ENCODE results near the gene B3GAT3.
"Not testable (repeated sequence)": the region's sequence is repeated elsewhere in the genome, so short reads cannot be mapped to it uniquely, and the experiment has no call there.

B3GAT3 gene

DNA sequence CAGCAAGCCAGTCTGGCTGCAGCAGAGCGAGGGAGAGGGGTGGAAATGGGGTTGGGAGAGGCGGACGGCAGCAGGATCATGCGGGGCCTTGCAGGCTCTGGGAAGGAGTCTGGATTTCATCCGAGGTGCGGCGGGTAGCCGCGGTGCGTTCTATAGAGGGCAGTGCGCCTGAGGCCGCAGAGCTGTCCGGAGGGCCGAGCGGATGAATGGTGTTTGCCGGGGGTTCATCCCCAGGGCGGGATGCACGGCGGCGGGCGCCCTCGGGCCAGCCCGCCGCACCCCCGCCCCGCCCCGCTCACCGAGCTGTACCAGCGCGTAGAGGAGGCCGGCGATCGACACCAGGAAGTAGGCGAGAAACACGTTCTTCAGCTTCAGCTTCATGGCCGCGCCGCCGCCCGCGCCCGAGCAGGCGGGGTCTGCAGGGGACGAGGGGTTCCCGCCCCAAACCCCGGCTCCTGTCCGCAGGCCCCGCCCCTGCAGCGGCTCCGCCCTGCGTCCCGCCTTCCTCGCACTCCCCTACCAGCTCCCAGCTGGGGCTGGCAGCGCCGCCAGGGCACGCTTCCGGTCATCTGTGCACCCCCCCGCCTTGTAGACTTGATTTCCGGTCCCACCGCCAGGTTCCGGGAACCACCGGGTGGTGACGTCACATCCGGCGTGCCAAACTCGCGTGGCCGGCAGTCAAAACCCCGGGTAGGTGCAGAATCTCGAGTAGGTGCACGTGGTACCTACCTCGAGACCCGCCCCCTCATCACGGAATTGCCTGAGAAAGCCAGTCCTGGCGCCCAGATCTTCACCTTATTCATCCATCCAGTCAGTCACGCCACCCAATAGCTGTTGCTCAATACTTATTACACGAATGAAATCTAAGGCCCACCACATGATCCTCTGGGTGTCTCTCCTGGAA, at the start of gene B3GAT3:
Gene B3GAT3, minus strand, starts transcription at position 420 of the 904 bp plus-strand sequence. Its CDS starts 39 bp downstream, at position 381.
- DNase-seq (ENCODE audit: low spot score): peak; percentile 98

DNA sequence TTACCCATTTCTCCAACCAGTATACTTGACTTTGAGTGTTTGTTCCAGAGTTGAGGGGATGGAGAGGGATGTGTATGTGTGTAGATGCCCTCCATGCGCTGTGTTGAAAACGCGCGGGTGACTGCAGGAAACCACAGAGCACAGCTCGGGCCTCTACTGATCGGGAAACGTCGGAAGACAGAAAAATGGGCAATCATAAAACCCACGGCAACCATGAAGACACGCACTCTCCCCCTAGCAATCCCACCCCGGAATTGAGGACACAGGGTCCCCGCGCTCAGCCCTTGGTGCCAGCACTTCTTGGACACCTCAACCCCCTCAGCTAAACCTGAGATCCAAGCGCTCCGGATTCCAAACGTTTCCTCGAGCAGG, 49.4 kb upstream of the B3GAT3 start:
- peak; percentile 74 for DNase-seq (ENCODE audit: low spot score)

DNA sequence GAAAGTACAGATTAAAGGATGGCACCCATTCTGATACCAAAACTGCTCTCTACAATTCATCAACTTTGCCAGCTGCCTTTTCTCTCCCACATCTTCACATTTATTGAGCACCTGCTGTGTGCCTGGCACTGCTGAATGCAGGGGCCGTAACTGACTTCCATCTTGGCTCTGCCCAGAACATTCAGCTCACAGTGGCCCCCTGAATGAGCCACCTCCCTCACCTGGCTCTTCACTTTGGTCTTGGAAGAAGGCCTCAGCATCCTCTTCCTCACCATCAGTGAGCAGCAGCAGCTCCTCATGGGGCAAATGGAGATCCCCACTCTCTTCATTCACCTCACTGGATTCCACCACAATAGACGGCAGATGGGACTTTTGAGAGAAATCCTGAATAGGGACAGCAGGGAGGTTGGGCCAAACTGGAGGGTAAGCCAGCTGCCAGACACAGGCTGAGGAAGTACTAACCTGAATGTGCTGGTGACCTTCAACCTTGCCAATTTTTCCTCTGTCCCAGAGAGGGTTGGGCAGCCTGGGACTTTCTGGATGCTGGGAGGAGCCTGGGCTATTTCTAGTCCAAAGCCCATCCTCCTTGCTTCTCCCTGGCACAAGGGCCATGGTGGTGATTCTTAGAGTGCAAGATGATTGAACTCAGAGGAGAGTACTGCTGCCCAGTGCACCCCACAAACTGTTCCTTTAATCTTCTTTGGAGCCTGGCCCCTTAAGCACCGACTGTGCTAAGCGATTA, 47.8 kb upstream of the B3GAT3 start:
- DNase-seq (ENCODE audit: low spot score): no peak

DNA sequence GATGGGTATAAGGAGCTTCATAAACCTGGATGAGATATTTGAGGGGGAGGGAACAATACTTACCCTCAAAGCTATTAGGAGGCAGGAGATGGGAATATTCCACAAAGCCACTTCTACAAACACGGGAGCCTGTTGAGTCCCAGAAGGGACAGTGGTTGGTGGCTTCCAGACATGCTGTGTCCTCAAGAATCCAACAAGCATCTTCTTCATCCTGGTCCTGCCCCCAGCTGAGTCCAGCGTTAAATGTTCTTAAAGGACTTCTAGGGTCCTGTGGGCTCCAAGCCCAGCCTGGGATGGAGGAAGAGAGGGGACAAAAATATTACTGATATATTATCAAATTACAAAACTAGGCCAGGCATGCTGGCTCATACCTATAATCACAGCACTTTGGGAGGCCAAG, 45.7 kb upstream of the B3GAT3 start:
- DNase-seq (ENCODE audit: low spot score): no peak

DNA sequence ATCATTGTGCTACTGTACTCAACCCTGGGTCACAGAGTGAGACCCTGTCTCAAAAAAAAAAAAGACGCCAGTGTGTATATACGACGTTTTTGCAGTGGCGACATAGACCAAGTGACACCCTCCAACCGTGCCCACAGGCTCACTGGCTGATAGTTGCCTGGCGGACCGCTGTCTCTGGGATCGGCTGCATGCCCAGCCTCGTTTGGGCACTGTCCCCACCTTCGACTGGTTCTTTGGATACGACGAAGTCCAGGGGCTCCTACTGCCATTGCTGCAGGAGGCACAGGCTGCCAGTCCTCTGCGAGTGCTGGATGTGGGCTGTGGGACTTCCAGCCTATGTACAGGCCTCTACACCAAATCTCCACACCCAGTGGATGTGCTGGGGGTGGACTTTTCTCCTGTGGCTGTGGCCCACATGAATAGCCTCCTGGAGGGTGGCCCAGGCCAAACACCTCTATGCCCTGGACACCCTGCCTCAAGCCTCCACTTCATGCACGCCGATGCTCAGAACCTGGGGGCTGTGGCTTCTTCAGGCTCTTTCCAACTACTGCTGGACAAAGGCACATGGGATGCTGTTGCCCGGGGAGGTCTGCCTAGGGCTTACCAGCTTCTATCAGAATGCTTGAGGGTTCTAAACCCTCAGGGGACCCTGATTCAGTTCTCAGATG, 44.6 kb upstream of the B3GAT3 start:
- DNase-seq (ENCODE audit: low spot score): no peak

DNA sequence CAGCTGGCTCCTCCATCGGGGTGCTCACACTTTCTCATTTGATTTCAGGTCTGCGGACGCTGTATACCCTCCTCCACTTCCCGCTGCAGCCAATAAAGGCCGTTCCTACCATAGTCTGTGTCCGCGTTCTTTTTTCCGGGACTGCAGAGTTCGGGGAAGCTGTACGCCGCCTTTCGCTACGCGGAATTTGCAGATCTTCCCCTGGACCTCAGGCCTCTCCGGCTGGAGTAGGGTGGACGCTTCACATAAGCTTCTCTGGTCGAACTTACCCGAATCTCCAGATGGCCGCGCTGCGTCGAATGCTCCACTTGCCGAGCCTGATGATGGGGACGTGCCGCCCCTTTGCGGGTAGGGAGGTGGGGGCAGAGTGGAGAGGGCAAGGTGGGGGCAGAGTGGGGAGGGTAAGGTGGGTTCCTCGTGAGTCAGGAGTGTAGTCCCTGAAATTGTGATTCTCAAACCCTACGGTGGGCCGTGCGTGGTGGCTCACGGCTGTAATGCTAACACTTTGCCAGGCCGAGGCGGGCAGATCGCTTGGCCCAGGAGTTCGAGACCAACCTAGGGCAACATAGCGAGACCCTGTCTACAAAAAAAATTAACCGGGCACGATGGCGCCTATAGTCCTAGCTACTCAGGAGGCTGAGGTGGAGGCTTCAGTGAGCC, 43.9 kb upstream of the B3GAT3 start:
- DNase-seq (ENCODE audit: low spot score): peak; percentile 53

DNA sequence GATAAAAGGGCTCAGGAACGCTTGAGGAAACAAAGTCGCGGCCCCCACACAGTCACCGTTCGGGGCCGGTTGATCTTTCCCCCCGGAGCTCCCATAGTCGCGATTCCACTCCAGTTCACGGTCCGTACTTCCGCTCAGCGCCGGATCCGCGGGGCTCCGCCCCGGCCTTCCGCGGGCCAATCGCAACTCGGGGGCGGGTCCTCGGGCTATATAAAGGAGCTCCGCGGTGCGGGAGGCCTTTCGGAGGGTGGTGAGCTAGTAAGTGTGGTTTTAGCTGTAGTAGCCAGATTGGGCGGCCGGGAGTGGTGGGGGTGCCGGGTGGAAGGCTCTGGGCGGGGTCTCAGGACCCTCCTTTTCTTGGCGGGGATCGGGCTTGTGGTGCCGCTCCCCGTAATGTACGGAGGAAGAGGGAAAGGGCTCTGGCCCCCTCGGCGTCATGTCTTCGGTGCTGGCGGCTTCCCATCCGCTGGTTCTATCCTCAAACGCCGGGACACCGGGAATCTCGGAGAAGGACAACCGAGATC, 43.4 kb upstream of the B3GAT3 start, which contains the start of the genes C11orf98 and CSKMT:
Gene C11orf98, minus strand, starts transcription at position 136 of the 524 bp plus-strand sequence. Its CDS starts 41 bp downstream, at position 95.
Gene CSKMT, plus strand, starts transcription at position 238 of the 524 bp plus-strand sequence. CDS start 568 bp downstream, outside the sequence.
- peak; percentile 92 for DNase-seq (ENCODE audit: low spot score)

DNA sequence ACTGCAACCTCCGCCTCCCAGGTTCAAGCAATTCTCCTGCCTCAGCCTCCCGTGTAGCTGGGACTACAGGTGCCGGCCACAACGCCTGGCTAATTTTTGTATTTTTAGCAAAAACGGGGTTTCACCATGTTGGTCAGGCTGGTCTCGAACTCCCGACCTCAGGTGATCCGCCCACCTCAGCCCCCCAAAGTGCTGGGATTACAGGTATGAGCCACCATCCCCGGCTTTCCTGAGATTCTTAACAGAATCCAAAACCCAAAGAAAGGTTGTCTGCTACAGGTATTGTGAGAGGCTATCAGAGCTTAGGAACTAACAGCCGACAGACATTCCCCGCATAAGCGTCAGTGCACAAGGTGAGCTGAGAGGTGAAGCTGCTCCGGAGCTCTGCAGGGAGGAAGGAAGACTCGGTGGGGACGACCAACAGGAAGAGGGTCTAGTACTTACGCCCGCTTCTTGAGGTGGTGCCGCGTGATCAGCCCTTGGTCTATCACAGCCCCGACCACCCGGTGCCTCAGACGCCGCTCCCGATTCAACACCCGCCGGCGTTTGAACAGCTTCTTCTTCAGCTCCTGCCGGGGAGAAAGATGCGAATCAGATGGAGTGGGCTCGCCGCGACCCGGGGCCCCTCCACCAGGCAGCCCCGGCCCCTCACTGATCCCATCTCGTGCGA, 42.8 kb upstream of the B3GAT3 start:
- DNase-seq (ENCODE audit: low spot score): peak; percentile 78

DNA sequence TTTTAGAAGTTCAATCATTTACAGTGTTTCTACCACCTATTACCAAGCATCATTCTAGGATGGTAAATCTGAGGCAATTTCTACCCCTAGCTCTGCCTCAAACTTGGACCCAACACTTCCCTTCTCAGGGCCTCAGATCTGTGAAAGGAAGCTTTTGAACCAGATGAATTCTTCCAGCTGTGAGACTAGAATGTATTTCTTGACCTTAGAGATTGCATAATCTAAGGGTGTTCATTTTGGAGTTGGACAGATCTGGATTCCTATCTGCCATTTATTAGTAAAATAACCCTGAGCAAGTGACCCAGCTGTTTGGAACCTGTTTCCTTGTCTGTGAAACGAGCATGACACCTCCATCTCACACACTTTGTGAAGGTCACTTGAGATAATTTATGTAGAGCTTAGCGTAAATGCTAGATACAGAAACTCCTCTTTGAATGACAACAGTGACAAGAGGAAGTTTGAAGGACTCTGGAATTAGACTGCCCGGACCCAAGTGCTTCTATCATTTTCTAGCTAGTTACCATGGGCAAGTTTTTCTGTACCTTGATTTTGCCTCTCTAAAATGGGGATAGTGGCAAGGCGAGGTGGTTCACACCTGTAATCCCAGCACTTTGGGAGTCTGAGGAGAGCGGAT, 35.1 kb upstream of the B3GAT3 start:
- DNase-seq (ENCODE audit: low spot score): no peak

DNA sequence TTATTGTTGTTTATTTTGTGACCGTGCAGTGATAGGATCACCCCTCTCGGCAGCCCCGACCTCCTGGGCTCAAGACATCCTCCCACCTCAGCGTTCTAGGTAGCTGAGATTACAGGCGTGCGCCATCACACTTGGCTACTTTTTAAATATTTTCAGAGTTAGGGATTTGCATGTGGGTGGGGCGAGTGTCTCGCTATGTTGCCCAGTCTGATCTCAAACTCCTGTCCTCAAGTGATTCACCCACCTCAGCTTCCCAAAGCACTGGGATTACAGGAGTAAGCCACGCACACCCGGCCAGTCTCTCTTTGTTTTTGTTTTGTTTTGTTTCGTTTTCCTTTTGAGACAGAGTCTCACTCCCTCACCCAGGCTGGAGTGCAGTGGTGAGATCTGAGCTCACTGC, 32.5 kb upstream of the B3GAT3 start:
- no peak for DNase-seq (ENCODE audit: low spot score)

DNA sequence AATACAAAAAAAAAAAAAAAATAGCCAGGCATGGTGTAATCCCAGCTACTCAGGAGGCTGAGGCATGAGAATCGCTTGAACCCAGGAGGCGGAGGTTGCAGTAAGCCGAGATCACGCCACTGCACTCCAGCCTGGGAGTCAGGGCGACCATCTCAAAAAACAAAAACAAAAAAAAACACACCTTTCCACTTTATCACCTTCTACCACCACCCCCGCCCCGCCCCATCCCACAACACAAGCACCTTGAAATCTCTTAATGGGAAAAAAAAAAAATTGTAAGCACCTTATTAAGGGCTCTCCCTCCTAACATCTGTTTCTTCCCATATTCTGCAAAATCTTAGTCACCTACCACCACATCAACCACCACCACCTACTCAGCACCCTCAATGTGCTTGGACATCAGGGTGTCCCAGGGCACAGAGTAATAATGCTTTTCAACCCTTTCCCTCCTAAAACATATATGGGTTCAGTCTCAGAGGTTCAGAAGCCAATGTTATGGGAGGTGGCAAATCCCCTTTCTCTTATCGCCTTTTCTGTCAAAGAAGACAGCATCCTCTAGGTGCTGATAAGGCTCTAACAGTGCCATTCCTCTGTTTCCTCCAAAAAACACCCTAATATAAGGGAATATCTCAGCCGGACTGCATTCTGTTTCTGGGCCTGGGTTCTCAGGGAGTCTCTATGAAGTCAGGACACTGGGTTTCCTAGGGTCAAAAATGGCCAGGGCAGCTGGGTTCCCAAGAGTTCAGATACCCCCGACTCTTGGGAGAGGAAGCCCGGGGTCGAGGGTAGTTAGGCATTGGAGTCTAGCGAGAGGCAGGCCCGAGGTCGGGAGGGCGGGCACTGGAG, 30.6 kb upstream of the B3GAT3 start:
- DNase-seq (ENCODE audit: low spot score): no peak

DNA sequence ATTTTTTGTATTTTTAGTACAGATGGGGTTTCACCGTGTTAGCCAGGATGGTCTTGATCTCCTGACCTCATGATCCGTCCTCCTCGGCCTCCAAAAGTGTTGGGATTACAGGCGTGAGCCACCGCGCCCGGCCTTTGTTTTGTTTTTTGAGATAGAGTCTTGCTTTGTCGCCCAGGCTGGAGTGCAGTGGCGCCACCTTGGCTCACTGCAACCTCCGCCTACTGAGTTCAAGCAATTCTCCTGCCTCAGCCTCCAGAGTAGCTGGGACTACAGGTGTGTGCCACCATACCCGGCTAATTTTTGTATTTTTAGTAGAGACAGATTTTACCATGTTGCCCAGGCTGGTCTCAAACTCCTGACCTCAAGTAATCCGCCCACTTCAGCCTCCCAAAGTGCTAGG, 28.5 kb upstream of the B3GAT3 start:
- DNase-seq (ENCODE audit: low spot score): not testable (repeated sequence)

DNA sequence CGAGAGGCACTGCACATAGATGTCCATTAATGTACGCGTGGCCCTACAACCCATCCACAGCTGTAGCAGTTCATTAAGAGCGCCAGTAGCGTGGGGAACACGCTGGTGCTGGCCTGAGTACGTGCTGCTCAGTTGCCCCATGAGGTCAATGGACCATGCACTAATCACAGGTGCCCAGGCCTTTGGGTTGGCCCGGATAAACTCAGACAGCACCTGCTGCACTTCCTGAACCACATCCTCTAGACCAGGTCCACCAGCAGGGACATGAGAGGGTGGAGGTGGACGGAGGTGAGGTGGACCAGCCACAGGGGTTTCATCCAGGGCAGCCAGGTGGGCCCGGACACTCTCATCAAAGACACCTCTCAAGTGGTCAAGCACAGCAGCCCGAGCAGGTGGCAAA, 27.7 kb upstream of the B3GAT3 start:
- DNase-seq (ENCODE audit: low spot score): no peak

DNA sequence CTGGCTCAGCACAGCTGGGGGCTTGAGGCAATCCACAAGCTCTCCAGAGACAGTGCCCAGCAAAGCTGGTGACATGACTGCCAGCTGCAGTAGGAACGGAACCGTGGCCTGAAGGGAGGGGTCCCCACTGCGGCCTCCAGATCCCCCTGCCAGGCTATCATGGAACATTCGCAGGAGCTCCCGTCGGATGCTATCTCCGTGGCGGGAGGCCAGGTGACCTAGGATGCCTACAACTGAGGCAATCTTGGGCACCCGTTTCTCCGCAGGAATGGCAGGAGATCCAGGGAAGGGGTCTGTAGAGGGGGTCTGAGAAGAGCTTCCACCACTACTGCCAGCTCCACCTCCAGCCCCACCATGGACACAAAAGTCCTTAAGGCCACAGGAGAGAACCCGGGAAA, 27.2 kb upstream of the B3GAT3 start:
- no peak for DNase-seq (ENCODE audit: low spot score)

DNA sequence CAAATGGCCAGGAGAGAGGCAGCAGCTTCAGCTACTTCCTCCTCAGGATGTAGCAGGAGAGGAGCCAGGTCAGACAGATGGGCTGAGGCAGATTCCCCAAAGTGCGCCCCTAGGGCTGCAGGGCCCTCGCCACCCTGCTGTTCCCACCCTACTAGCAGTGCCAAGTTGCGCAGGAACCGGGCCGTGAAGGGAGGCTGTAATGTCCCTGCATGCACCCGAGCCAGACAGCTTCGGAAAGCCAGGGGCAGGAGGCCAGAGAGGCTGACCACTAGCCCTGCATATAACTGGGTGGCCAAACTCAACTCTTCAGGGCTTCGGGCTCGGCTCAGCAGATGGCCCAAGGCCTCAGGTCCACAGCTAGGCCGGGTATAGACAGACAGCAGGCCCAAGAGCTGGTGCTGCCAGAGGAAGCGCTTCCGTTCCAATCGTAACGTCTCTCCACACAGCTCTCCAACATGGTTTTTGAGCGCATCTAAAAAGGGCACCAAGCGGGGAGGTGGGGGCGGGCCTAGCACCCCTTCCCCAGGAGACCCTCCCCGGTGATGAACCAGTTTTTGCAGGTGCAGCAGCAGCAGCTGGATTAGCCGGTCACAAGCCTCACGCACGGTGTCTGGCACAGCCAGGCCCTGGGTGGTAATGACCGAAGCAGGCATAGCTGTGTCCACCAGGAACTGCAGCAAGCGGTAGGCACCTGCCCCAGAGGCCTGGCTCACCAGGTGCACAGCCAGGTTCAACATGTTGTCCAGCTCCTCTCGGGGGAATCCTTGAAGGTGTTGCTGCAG, 26.6 kb upstream of the B3GAT3 start:
- no peak for DNase-seq (ENCODE audit: low spot score)

DNA sequence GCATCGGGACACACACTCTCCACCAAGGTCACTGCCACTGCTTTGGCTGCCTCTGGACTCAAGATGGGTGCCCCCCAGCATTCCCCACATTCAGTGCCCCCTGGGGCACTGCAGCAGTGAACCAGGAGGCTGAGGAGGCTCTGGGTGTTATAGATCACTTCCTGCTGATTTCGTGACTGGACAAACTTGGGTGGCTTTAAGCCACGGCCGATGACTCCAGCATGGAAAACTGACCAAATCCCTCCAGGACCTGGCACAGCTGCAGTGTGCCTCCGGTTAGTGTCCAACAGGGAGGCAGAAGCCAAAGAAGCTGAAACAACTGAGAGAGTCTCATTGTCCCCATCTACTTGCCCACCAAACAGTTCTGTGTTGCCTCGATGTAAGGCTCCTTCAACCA, 25.8 kb upstream of the B3GAT3 start:
- no peak for DNase-seq (ENCODE audit: low spot score)

DNA sequence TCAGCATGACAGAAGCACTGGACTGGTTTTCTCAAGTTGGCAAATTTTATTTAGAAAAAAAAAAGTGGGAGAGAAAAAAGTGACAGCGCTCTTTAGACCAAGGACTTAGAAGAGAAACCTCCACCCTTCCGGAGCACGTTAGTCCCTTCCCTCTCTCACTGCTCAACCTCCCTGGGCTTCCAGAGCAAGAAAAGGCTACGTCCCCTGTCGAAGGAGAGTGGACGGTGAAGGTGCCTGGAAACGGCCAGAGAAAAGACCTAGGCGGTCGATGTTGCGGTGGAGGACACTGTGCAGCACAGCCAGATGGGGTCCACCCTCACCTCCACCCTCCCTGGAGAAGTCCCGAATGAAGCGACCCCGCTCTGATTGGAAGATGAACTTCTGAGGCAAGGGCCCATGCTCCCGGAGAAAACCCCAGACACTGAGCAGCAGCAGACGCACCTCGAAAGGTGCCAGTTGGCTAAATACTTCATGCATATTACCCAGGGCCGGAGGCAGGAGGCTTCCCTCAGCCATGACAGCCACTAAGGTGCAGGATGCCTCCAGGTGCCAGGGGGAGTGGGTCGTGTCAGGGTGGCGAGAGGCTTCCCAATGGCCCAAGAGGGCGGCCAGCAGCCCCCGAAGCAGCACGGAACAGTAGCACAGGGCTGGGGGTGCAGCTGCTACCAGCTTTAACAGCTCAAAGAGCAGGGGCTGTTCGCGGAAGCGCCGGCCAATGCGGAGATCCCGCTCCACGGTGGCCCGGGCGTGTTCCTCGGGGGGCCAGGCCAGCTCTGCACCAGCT, 25.2 kb upstream of the B3GAT3 start:
- DNase-seq (ENCODE audit: low spot score): no peak

Measured in SW480 (cell line).